ENCODE results near the gene MBLAC1.

MBLAC1 gene

GRCh38 chr7:100098913-100099312 is 27.9 kb upstream of the MBLAC1 start:
- no peak for DNase-seq

GRCh38 chr7:100099452-100099851 is 27.3 kb upstream of the MBLAC1 start:
- DNase-seq: no peak

GRCh38 chr7:100100420-100101015 is 26.2 kb upstream of the MBLAC1 start:
- peak; percentile 95 for DNase-seq

- DNase-seq: peak; percentile 99
These were observed 25.5 kb upstream of the MBLAC1 start, which contains the start of the genes AP4M1 and MCM7 for GRCh38 chr7:100101016-100101862. Gene AP4M1 (plus strand): TSS chr7:100101643. CDS start chr7:100101715, 72 bp downstream. Gene MCM7 (minus strand): TSS chr7:100101397. CDS start chr7:100101294, 103 bp downstream.

GRCh38 chr7:100102950-100103840 is 23.6 kb upstream of the MBLAC1 start:
- no peak for DNase-seq

GRCh38 chr7:100105534-100105933 is 21.2 kb upstream of the MBLAC1 start:
- no peak for DNase-seq

GRCh38 chr7:100106633-100107032 is 20.1 kb upstream of the MBLAC1 start:
- no peak for DNase-seq

- no peak for DNase-seq
These were observed 19.5 kb upstream of the MBLAC1 start for GRCh38 chr7:100107125-100107737.

- DNase-seq: no peak
These were observed 18.9 kb upstream of the MBLAC1 start for GRCh38 chr7:100107890-100108289.

- no peak for DNase-seq
These were observed 17.1 kb upstream of the MBLAC1 start for GRCh38 chr7:100109521-100110163.

GRCh38 chr7:100111156-100111555 is 15.6 kb upstream of the MBLAC1 start:
- no peak for DNase-seq

- DNase-seq: no peak
These were observed 14.9 kb upstream of the MBLAC1 start for GRCh38 chr7:100111914-100112313.

GRCh38 chr7:100115026-100115425 is 11.7 kb upstream of the MBLAC1 start:
- no peak for DNase-seq

GRCh38 chr7:100118388-100119071 is 8.2 kb upstream of the MBLAC1 start:
- DNase-seq: no peak

- peak; percentile 98 for DNase-seq
These were observed 7.4 kb upstream of the MBLAC1 start, which contains the start of the genes CNPY4 and TAF6 for GRCh38 chr7:100119072-100119969. Gene CNPY4 (plus strand): TSS chr7:100119634. CDS start chr7:100119745, 111 bp downstream. Gene TAF6 (minus strand): TSS chr7:100119358. CDS start chr7:100114209, 5,149 bp downstream.

- peak; percentile 90 for DNase-seq
These were observed 6.6 kb upstream of the MBLAC1 start for GRCh38 chr7:100119970-100120732.

GRCh38 chr7:100120733-100121036 is 6.1 kb upstream of the MBLAC1 start:
- no peak for DNase-seq

- DNase-seq: no peak
These were observed 4.7 kb upstream of the MBLAC1 start for GRCh38 chr7:100122067-100122466.

GRCh38 chr7:100122568-100122967 is 4.2 kb upstream of the MBLAC1 start:
- DNase-seq: no peak
